ENCODE measurements around the gene CST7. TPM values are rescaled to one million over a fixed set of nuclear protein-coding genes. Genes with fewer than 3 reads are reported as not detected.

Gene CST7
- total RNA-seq, 2 donors from 2014 or later, result not detected

DNA sequence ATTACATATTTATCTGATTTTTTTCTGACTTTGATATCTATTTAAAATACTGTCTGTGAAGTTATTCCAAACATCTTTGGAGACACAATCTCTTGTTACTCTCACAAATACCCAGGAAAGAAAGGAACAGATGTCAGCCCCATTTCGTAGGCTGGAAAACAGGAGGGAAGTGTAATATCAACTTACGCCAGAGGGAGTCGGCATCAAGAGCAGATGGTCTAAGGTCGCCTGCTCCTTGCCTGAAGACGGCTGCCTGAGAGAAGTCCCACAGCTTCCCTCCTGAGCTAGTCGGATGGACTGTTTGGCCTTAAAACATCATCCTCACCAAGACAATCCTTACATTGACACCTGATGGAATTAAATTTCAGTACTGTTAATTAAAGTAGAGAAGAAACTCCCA is 13.4 kb downstream of the CST7 start:
- WGBS, 2 experiments (ENCODE audit: insufficient coverage in 1 of 2, insufficient read length in 1 of 2), result 90 to 92% methylated on average over 5 to 6 of the region's 6 CpGs
- H3K4me1 Mint-ChIP-seq, result peaks cover 18% of the 10 kb centered on the region
- H3K36me3 Mint-ChIP-seq (ENCODE audit: low read depth), result peaks cover 49% of the 10 kb centered on the region
- no peaks in the 10 kb centered on the region for H3K4me1 ChIP-seq (ENCODE audit: control insufficient read depth, insufficient read depth, low read length)
- peaks cover 28% of the 10 kb centered on the region for H3K36me3 ChIP-seq (ENCODE audit: control insufficient read depth, insufficient read depth, low read length)
- no peaks in the 10 kb centered on the region for H3K27me3 Mint-ChIP-seq (ENCODE audit: insufficient read depth)
- H3K4me3 ChIP-seq (ENCODE audit: low read length), result no peak overlapping the region
- no peak overlapping the region for H3K4me3 Mint-ChIP-seq
- no peaks in the 10 kb centered on the region for H3K9me3 Mint-ChIP-seq
- H3K27ac Mint-ChIP-seq, result no peak overlapping the region
- peak; percentile 40 for TF ChIP-seq CTCF (conservative IDR thresholded peaks at IDR 0.05)
- no peak overlapping the region for H3K27ac ChIP-seq (ENCODE audit: low read depth, low read length)
- no peaks in the 10 kb centered on the region for H3K9me3 ChIP-seq (ENCODE audit: control insufficient read depth, low read length)
- peak; percentile 24 for DNase-seq
- H3K27me3 ChIP-seq (ENCODE audit: control insufficient read depth, insufficient read depth, low read length, poor library complexity, severe bottlenecking), result no peaks in the 10 kb centered on the region
- H3K9ac ChIP-seq (ENCODE audit: extremely low read depth, low read length, poor library complexity, severe bottlenecking), result no peak overlapping the region

- no peak overlapping the region for H3K27ac Mint-ChIP-seq
- no peak for TF ChIP-seq CTCF (conservative IDR thresholded peaks at IDR 0.05)
- no peaks in the 10 kb centered on the region for H3K27me3 ChIP-seq (ENCODE audit: control insufficient read depth, insufficient read depth, low read length, poor library complexity, severe bottlenecking)
- no peaks in the 10 kb centered on the region for H3K9me3 ChIP-seq (ENCODE audit: control insufficient read depth, low read length)
- peak; percentile 22 for DNase-seq
- H3K4me3 Mint-ChIP-seq, result no peak overlapping the region
- H3K4me1 Mint-ChIP-seq, result peaks cover 18% of the 10 kb centered on the region
- H3K9ac ChIP-seq (ENCODE audit: extremely low read depth, low read length, poor library complexity, severe bottlenecking), result no peak overlapping the region
- H3K9me3 Mint-ChIP-seq, result no peaks in the 10 kb centered on the region
- H3K27ac ChIP-seq (ENCODE audit: low read depth, low read length), result no peak overlapping the region
- H3K4me3 ChIP-seq (ENCODE audit: low read length), result no peak overlapping the region
- peaks cover 38% of the 10 kb centered on the region for H3K36me3 ChIP-seq (ENCODE audit: control insufficient read depth, insufficient read depth, low read length)
- peaks cover 60% of the 10 kb centered on the region for H3K36me3 Mint-ChIP-seq (ENCODE audit: low read depth)
- no peaks in the 10 kb centered on the region for H3K4me1 ChIP-seq (ENCODE audit: control insufficient read depth, insufficient read depth, low read length)
- no peaks in the 10 kb centered on the region for H3K27me3 Mint-ChIP-seq (ENCODE audit: insufficient read depth)
- 95 to 99% methylated on average over 10 to 21 of the region's 21 CpGs for WGBS, 2 experiments (ENCODE audit: insufficient coverage in 1 of 2, insufficient read length in 1 of 2)
Measured at GRCh38 chr20:24963672-24964505, 14.8 kb downstream of the CST7 start.

DNA sequence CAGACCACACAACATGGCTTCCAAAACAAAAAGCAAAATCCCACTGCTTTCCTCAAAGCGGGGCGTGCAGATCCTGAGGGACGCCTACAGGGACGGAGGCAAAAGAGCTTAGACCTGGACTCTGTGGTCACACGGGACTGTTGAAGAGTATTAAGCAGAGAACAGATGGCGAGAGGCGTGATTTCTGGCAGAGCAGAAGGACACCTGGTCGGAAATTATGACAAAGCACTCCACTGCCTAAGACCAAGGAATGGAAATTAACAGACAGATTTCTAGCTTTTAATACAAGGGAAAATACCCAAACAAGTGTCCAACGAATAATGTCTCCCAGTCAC is 15.4 kb downstream of the CST7 start:
- Mint-ChIP-seq H3K36me3 (ENCODE audit: low read depth) (peaks cover 64% of the 10 kb centered on the region), H3K4me3 (no peak overlapping the region), H3K27ac (no peak overlapping the region), H3K9me3 (no peaks in the 10 kb centered on the region), H3K27me3 (ENCODE audit: insufficient read depth) (no peaks in the 10 kb centered on the region), H3K4me1 (peaks cover 18% of the 10 kb centered on the region)
- no peaks in the 10 kb centered on the region for H3K27me3 ChIP-seq (ENCODE audit: control insufficient read depth, insufficient read depth, low read length, poor library complexity, severe bottlenecking)
- no peaks in the 10 kb centered on the region for H3K9me3 ChIP-seq (ENCODE audit: control insufficient read depth, low read length)
- H3K9ac ChIP-seq (ENCODE audit: extremely low read depth, low read length, poor library complexity, severe bottlenecking), result no peak overlapping the region
- peak overlapping the region; percentile 22 for H3K27ac ChIP-seq (ENCODE audit: low read depth, low read length)
- no peak for TF ChIP-seq CTCF (conservative IDR thresholded peaks at IDR 0.05)
- WGBS, 2 experiments (ENCODE audit: insufficient coverage in 1 of 2, insufficient read length in 1 of 2), result 93 to 95% methylated on average over 9 of the region's 9 CpGs
- H3K4me3 ChIP-seq (ENCODE audit: low read length), result no peak overlapping the region
- peak; percentile 13 for DNase-seq
- H3K36me3 ChIP-seq (ENCODE audit: control insufficient read depth, insufficient read depth, low read length), result peaks cover 42% of the 10 kb centered on the region
- H3K4me1 ChIP-seq (ENCODE audit: control insufficient read depth, insufficient read depth, low read length), result no peaks in the 10 kb centered on the region
